SK-N-SH (cell line): ENCODE results near the gene CTSG.

Experiments
- ELF1 ChIP-seq: IDR thresholded peaks from 2 replicates; pipeline ENCODE4 v1.4.0; 2012
- EP300 ChIP-seq, 2 experiments: IDR thresholded peaks; 2 replicates each; pipeline versions ENCODE4 v1.4.0 to v1.6.1; 2012; ENCODE audit warnings: borderline replicate concordance in 1 of 2, low read depth in 1 of 2, low read length in 1 of 2
- FOXJ3 ChIP-seq: sonication (generic); formaldehyde crosslinking; IDR thresholded peaks from 2 replicates; pipeline ENCODE4 v1.5.1; 2020; ENCODE audit warnings: mild to moderate bottlenecking, missing genetic modification reagents
- JUND ChIP-seq: IDR thresholded peaks from 2 replicates; pipeline ENCODE4 v1.4.0; 2012
- POLR2AphosphoS5 ChIP-seq: IDR thresholded peaks from 2 replicates; pipeline ENCODE4 v1.6.1; 2012; ENCODE audit warnings: low read depth, low read length
- YY1 ChIP-seq: IDR thresholded peaks from 2 replicates; pipeline ENCODE4 v1.4.0; 2012; ENCODE audit warnings: low read depth, mild to moderate bottlenecking
- TF ChIP-seq, protein P1 (sequence below): fragments of 200-600 bp; sonication (generic); IDR thresholded peaks from 2 replicates; pipeline ENCODE4 v1.6.1; 2017; ENCODE audit warnings: antibody characterized with exemption, mild to moderate bottlenecking, moderate library complexity
- TF ChIP-seq, protein P2 (sequence below): fragments of 150-350 bp; IDR thresholded peaks from 2 replicates; pipeline ENCODE4 v1.6.1; 2016; ENCODE audit warnings: mild to moderate bottlenecking, low read depth, low read length
- TF ChIP-seq, protein P3 (sequence below): IDR thresholded peaks from 2 replicates; pipeline ENCODE4 v1.6.1; 2012; ENCODE audit warnings: mild to moderate bottlenecking, low read depth, low read length, moderate library complexity
- TF ChIP-seq, protein P4 (sequence below): fragments of 150-350 bp; IDR thresholded peaks from 2 replicates; pipeline ENCODE4 v1.6.1; 2017; ENCODE audit warnings: antibody characterized with exemption, low read length, low read depth, borderline replicate concordance
- TF ChIP-seq, protein P5 (sequence below): IDR thresholded peaks from 2 replicates; pipeline ENCODE4; 2012

DNA sequence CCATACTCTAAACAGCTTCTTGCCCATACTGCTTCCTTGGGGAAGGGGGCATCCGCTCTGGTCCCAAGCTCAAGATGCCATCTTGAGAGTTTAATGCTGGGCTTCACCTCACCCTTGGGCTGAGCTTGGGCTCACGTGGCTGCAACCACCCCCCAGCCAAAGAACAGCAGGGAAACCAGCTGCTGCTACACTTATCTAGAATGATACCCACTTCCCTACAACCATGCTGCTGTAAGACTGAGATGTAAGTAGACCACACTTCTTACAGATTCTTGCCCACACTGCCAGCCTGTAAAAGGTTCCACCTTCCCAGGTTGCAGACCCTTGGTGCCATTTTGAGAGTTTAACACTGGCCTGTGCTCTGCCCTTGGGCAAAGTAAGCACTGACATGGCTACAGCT is 9.7 kb downstream of the CTSG start:
- TF ChIP-seq EP300 (IDR thresholded peaks at IDR 0.05; ENCODE audit: borderline replicate concordance in 1 of 2, low read depth in 1 of 2, low read length in 1 of 2), result no peak
- TF ChIP-seq, protein P1, sequence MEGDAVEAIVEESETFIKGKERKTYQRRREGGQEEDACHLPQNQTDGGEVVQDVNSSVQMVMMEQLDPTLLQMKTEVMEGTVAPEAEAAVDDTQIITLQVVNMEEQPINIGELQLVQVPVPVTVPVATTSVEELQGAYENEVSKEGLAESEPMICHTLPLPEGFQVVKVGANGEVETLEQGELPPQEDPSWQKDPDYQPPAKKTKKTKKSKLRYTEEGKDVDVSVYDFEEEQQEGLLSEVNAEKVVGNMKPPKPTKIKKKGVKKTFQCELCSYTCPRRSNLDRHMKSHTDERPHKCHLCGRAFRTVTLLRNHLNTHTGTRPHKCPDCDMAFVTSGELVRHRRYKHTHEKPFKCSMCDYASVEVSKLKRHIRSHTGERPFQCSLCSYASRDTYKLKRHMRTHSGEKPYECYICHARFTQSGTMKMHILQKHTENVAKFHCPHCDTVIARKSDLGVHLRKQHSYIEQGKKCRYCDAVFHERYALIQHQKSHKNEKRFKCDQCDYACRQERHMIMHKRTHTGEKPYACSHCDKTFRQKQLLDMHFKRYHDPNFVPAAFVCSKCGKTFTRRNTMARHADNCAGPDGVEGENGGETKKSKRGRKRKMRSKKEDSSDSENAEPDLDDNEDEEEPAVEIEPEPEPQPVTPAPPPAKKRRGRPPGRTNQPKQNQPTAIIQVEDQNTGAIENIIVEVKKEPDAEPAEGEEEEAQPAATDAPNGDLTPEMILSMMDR, result no peak
- TF ChIP-seq ELF1, result no peak
- TF ChIP-seq POLR2AphosphoS5, result no peak
- TF ChIP-seq YY1, result no peak
- TF ChIP-seq FOXJ3 (CRISPR knock-in tag), result no peak
- TF ChIP-seq, protein P2, sequence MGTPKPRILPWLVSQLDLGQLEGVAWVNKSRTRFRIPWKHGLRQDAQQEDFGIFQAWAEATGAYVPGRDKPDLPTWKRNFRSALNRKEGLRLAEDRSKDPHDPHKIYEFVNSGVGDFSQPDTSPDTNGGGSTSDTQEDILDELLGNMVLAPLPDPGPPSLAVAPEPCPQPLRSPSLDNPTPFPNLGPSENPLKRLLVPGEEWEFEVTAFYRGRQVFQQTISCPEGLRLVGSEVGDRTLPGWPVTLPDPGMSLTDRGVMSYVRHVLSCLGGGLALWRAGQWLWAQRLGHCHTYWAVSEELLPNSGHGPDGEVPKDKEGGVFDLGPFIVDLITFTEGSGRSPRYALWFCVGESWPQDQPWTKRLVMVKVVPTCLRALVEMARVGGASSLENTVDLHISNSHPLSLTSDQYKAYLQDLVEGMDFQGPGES, result no peak
- TF ChIP-seq, protein P3, sequence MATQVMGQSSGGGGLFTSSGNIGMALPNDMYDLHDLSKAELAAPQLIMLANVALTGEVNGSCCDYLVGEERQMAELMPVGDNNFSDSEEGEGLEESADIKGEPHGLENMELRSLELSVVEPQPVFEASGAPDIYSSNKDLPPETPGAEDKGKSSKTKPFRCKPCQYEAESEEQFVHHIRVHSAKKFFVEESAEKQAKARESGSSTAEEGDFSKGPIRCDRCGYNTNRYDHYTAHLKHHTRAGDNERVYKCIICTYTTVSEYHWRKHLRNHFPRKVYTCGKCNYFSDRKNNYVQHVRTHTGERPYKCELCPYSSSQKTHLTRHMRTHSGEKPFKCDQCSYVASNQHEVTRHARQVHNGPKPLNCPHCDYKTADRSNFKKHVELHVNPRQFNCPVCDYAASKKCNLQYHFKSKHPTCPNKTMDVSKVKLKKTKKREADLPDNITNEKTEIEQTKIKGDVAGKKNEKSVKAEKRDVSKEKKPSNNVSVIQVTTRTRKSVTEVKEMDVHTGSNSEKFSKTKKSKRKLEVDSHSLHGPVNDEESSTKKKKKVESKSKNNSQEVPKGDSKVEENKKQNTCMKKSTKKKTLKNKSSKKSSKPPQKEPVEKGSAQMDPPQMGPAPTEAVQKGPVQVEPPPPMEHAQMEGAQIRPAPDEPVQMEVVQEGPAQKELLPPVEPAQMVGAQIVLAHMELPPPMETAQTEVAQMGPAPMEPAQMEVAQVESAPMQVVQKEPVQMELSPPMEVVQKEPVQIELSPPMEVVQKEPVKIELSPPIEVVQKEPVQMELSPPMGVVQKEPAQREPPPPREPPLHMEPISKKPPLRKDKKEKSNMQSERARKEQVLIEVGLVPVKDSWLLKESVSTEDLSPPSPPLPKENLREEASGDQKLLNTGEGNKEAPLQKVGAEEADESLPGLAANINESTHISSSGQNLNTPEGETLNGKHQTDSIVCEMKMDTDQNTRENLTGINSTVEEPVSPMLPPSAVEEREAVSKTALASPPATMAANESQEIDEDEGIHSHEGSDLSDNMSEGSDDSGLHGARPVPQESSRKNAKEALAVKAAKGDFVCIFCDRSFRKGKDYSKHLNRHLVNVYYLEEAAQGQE, result no peak
- TF ChIP-seq, protein P4, sequence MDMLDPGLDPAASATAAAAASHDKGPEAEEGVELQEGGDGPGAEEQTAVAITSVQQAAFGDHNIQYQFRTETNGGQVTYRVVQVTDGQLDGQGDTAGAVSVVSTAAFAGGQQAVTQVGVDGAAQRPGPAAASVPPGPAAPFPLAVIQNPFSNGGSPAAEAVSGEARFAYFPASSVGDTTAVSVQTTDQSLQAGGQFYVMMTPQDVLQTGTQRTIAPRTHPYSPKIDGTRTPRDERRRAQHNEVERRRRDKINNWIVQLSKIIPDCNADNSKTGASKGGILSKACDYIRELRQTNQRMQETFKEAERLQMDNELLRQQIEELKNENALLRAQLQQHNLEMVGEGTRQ, result no peak
- TF ChIP-seq JUND, result no peak
- TF ChIP-seq, protein P5, sequence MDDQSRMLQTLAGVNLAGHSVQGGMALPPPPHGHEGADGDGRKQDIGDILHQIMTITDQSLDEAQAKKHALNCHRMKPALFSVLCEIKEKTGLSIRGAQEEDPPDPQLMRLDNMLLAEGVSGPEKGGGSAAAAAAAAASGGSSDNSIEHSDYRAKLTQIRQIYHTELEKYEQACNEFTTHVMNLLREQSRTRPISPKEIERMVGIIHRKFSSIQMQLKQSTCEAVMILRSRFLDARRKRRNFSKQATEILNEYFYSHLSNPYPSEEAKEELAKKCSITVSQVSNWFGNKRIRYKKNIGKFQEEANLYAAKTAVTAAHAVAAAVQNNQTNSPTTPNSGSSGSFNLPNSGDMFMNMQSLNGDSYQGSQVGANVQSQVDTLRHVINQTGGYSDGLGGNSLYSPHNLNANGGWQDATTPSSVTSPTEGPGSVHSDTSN, result no peak
